Umbilical cord (tissue), 2 donors: ENCODE results near the gene RAPGEF4. TPM values are rescaled to one million over a fixed set of nuclear protein-coding genes. Genes with fewer than 3 reads are reported as not detected.
A peak's percentile ranks its signal among the peaks of the same experiment; 100 is the strongest.

Experiments used
- DNase-seq: peaks from one replicate; pipeline ENCODE4 v3.0.0-alpha.2; 2015; ENCODE audit warnings: low spot score
- total RNA-seq: library from RNA; depleted of rRNA; stranded (reverse); fragments of >200 nt; gene quantifications from one replicate; pipeline ENCODE4 v1.2.3, GENCODE V29; 2014; ENCODE audit warnings: low replicate concordance; ENCODE audit not compliant: insufficient read depth

RAPGEF4 gene
- total RNA-seq, 1 donor from 2014 or later: 19.0 TPM

DNA sequence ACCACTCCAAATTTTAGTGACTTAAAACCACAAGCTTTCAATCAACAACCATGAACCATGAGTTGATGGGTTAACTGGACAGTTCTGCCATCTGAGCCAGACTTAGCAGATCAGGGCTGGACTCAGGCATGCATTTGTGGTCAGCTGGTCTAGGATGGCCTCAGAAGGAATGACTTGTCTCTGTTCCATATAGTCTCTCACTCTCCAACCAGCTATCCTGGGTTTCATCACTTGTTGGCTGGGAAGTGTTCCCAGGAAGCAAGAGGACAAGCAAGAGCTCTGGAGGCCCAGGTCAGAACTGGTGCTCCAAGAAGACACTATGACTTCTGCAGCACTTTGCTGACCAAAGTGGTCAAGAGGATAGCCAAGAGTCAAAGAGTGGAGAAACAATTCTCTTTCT is 322.5 kb downstream of the RAPGEF4 start:
- no peak for DNase-seq

DNA sequence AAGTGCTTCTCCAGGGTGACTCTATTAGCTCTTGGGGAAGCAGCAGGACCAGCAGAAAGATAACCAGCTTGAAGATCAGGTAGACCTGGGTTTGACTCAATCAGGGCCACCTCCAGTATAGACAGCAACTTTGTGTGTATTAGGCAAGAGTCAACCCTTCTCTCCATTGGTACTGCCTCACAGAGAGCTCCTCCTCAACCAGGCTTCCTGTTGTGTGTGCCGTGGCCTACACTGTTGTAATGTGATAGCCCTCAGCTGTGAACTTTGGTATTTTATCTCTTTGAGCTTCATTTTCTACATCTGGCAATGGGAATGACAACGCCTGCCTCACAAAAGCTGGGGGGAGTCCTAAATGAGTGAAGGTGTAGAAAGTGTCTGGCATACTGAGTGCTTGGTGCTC is 323.0 kb downstream of the RAPGEF4 start:
- DNase-seq: no peak

DNA sequence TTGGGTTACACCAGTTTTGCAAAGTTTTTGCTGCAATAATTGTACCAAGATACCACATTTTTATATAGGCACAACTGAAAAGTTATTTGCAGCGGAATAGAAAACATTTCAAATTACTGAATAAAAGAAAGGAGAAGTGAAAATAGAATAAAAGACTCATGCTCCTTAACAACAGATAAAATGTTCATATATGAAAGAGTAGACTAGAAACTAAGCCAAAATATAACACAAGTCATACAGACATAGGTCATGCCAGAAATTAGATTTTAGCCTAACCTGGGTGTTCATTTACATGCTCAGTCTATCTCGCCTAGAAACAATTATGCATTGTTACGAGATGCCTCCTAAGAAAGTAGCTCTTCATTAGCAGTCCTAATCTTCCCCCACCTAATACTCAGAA is 323.6 kb downstream of the RAPGEF4 start:
- no peak for DNase-seq

DNA sequence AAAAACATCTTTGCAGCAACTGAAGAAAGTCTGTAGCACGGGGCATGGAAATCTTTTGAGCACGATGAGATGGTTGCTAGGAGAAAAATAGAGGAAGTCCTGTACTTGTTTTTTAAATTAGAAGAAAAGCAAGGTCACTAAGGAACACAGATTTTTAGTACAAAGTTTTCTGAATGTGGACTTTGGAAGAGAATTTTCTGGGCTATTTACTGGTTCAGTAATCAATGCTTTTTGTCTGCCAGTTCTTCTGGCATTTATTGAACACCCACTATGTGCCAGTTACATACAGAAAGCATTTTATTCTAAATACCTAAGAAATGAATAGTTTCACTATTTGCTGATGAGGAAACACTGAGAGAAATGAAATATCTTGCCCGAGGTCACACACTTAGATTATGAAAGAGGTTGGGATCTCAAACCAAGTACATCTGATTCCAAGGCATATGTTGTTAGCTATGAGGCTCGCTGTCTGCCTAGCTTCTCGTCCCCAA is 324.4 kb downstream of the RAPGEF4 start:
- DNase-seq: no peak

DNA sequence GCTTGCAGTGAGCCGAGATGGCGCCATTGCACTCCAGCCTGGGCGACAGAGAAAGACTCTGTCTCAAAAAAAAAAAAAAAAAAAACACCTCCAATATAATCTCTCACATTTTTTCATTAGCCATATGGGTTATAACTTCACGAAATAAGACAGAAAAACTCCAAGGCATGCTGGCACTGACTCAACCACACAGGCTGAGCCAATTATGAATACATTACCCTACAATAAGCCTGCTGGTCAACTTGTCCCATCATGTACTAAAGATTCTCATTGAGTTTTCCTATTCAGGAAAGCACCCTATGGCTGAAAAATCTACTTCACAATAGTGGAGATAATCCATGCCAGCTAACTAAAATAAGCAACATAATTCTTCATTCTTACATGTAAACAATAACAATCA is 327.2 kb downstream of the RAPGEF4 start:
- DNase-seq: no peak

DNA sequence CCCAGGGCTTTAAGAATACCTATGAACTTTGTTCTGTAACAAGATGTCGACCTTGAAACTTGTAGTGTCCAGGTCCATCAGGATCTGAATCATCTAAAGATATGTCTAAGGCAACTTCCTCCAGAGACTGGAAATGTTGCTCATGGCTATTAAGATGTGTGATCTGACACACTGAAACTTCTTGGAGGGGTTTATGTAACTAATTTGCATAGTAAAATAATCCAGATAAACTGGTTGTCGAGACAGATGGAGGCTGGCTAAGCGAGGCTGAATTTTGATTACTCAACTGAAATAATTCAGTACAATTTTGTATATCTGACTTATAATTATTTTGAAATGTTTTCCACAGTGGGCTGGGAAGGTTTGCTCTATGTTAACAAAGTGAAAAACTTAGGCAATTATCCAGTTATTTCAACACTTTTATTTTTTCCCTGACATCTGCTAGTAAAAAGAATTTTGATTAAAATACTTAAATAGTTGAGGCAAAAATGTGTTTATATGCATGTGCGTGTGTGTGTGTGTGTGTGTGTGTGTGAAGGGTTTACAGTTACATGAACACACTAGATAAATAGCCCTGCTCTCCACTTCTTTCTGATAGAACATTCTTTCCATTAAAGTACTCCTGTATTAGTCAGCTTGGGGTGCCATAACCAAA is 328.6 kb downstream of the RAPGEF4 start:
- no peak for DNase-seq

DNA sequence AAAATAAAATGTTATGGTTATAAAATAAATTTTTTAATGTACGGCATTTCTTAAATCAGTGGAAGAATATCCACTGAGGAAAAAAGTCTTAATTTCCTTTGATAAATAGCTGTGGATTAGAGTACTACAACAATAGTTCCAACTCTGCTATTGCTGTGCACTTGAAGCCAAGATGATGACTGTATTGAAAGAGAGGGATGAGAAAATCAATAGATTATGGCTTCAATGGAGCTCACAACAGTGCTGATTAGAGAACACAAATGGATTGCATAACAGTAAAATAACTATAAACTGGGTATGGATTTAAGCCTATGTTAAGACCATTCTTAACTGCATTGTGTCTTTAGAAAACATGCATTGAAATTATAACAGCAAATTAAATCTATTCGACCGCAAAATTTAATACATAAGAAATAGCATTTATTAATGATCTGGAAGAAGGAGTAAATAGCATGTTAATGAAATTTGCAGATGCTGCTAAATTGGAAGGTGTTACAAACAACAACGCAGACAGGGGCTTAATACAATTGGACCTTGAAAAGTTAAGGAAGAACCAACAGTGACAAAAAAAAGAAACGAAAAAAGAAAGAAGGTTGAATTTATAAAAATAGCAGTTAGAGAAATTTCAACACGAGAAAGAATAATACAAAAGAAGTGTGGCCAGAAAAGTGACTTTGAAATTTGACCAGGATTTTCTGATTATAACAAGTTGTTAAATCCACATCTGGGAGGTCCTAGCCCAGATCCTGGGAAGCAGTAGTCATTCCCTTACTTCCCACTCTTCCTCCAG is 331.4 kb downstream of the RAPGEF4 start:
- DNase-seq: no peak

DNA sequence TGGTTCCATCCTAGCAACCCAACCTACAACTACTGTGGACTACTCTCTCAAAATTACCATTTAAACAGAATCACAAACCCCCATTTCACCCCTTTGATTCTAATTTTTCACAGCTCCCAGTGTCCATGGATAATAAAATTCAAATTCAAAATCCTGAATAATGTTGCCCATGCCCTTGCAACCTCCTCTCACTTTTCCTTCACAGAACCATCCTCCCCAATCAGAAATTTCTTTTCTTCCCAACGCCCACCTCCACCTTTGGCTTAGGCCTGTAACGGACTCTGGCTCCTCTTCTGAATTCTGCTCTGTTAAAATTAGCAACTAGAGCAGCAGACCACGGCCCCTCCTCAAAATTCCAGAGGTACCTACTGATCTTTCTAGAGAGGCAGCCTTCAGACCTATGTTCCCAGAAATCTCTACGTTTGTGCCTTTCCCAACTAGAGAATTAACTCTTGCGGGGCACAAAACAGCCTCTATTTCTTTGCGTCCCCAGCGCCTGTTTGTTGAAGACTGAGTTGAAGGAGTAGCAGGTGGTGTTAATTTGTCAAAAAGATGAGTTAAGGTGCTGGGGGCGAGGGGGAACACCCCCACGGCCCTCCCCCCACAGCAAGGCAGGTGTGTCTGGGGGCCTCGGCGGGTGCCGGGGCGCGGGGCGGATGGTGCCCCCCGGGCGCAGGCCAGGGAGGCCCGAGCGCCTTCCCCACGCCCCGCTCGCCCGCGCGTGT is 339.6 kb downstream of the RAPGEF4 start:
- peak; percentile 36 for DNase-seq

DNA sequence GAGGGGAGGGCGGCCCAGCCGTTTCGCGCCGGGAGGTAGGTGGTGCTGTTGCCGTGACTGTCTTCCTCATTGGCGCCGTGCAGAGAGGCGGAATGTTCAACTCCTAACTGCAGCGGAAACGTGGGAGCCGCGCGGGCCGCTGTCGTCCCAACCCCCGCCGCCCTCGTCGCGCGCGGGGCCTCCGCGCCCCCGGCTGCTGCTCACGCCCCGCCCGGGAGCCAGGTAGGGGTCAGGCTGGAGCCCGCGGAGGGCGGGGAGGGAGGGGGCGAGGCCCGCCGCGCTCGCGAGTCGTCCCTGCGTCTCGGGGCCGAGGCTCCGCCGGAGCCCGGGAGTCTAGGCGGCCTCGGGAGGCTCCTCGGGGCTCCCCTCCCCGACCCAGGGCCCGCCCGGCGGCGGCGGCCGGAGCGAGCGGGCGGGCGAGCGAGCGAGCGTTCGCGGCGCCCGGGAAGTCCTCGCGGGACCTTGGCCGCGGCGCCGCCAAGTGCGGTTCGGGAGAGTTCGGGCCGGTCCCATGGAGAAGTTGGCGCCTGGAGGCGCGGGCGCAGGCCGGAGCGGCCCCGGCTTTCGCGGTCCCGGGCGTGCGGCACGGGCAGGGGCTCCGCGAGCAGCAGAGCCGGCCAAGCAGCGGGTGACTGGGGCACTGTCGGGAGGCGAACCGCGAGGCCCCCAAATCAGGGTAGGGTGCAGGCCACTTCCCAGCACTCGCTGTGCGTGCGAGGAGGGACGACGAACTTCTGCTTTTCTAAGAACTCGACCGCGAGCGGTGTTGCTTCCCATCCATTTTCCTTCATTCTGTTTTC is 340.3 kb downstream of the RAPGEF4 start, which contains the start of gene MAP3K20:
Gene MAP3K20 (plus strand): TSS at position 66 of the 800 bp plus-strand sequence. CDS start 15,186 bp downstream, outside the sequence.
- peak; percentile 80 for DNase-seq

DNA sequence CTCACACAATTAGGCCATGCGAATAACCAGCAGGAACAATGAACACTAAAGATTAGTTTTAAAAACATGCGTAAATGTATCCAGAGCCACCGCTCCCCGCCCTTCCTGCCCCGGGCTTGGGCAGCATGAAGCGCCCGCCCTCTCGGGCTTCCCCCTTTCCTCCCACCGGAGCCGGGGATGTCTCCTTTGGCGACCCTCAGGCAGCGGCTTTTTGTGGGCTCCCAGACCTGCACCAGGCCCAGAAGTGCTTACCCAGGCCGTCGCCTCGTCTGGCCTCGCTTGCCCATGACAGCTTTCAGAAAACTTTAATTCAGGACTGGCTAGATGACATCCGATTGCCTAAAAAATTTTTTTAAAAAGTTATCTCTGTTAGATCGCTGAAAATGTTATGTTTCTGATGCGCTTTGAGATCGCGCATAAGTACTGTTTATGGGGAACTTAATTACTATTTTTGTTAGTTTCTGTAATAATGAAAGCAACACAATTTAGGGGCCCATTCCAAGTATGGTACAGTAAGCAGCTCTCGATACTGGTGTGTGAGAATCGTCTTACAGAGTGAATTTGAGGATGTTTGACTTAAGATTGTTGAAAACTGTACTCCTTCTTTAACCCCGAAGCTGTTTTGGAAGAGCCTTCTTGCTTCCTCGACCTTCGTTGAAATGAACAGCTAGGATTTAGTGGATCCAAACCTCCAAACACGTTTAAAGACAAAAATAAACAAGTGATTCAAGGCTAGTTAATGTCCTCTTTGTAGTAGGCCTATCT is 341.1 kb downstream of the RAPGEF4 start:
- DNase-seq: peak; percentile 61

DNA sequence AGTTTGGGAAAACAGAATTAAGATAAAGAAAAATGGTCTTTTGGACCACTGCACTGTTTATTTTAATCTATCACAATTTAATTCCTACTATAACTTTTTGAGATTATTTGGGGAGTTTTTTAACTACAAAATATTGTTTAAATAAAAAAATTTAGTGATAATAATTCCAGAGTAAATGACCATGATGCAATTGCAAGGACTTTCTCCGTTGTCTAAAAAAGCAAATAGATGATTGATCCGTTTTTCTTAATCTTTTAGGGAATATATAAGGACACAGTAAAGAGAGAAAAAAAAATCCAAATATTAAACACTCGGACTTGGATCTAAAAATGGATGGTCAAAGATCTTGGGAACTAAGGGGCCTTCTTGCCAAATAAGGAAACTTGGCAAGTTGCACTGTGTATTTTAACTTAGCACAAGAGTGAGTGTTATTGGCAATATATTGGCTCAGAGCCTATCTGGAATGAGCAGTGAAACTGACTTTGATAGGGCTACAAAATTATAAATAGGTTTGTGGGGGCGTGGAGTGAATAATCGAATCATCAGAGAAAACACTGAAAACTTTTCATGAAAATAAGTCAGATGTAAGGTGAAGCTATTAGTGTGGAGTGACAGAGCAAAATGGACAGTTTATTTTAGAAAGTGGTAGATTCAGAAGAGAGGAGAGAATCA is 342.0 kb downstream of the RAPGEF4 start:
- DNase-seq: no peak

DNA sequence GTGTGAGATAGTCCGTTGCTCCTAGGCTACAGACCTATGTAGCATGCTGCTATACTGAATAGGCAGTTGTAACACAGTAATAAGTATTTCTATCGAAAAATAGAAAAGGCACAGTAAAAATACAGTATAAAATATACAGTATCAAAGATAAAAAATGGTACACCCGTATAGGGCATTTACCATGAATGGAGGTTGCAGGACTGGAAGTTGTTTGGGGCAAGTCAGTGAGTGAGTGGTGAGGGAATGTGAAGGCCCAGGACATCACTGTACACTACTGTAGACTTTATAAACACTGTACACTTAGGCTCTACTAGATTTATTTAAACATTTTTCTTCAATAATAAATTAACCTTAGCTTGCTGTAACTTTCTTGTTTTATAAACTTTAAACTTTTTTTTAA is 343.5 kb downstream of the RAPGEF4 start:
- no peak for DNase-seq

DNA sequence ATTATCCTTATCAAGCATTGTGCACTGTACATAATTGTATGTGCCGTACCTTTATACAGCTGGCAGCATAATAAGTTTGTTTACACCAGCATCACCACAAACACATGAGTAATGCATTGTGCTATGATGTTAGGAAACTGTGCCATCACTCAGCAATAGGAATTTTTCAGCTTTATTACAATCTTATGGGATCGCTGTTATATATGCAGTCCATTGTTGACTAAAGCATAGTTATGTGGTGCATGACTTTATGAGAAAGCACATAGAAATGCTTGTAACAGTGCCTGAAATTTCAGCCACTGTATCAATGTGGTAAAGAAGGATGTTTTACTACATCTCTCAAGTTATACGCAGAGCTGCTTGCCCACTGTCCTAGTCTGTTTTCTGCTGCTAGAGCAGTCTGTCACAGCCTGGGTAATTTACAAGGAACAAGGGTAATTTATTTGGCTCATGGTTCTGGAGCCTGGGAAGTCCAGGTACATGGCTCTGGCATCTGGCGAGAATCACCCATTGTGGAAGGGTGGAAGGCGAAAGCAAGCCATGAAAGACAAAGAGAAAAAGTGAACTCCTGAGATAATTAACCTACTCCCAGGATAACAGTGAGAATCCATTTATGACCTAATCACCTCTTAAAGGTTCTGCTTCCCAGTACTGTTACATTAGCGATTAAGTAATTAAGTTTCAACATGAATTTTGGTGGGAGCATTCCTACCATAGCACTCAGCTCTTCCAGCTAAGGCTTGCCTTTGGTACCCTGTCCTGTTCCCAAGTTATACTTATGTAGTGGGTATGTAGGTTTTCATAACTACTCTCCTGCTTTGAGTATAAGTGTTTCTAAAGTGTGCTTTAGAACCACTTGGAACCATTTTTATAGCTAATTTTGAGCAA is 344.6 kb downstream of the RAPGEF4 start:
- DNase-seq: no peak

DNA sequence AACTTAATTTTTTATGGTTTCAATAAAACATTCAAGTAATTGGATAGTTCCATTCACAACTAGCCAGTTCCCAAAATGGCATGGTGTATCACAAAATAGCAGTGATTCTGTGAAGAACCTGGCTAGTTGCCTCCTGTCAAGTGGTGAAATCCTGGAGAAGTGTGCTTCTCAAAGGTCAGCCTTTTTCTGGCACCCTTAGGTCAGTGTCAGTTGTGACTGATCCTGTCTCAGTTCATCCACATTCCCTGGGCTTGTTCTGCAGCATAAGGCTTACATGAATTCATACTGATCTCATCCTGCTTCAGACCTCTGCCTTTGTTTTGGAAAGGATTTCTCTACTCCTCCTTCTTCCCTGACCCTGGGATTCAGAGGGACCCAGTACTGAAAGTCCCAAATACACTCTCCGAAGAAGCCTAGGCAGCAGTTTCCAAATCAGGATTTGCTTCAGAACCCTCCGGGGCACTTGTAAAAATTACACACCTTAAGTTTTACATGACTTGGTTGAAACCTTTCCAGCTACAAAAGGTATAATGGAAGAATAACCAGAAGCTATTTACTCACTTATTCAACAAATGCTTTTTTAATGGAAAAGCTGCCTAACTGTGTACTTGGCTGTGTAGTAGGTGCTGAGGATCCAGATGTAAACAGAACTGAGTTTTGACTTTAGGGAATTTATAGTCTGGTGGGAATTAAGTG is 351.0 kb downstream of the RAPGEF4 start:
- no peak for DNase-seq

DNA sequence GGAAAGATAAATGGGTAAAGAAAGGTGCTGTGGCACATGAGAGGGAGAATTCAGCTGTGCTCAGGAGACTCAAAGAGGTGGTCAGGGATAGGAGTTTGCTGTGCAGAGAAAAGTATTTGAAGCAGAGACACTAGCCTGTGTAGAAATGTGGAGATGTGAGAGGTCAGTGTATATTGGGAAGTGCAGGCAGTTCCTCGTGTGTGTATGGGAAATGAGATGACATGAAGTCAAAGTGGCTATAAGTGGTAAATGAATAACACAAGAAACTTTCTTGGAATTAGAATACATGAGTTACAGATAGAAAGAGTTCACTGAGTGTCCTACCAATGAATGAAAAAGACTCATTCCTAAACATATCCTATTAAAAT is 351.6 kb downstream of the RAPGEF4 start:
- no peak for DNase-seq

DNA sequence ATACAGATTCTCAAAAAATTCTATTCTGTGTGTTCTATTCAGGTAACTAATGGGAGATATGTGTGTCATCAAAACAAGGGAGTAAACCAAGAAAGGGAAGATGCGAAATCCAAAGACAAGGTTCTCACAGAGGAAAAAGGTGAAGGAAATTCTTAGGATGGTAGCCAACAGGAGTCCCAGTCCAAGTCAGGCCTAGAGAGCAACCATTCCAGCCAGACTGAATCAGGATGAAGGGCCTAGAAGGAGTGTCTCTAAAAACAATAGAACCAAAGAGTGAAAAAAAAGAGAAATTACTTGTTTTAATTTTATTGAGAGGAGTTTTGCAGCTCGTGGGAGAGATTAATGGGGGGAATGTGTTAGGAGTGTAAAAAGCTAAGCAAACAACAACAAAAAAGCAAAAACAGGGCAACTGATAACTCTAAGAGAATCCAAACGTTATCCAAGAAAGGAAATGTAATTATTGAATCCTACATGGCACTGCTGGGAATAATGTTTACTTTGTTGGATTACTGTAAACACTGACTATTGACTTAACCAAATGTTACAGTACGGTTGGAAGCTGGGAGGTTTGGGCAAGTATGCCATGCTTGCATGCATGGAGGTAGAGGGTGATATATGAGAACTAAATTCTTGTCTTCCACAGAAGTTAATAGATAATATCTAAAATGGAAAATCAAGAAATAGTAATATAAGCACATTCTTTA is 352.3 kb downstream of the RAPGEF4 start:
- DNase-seq: no peak

DNA sequence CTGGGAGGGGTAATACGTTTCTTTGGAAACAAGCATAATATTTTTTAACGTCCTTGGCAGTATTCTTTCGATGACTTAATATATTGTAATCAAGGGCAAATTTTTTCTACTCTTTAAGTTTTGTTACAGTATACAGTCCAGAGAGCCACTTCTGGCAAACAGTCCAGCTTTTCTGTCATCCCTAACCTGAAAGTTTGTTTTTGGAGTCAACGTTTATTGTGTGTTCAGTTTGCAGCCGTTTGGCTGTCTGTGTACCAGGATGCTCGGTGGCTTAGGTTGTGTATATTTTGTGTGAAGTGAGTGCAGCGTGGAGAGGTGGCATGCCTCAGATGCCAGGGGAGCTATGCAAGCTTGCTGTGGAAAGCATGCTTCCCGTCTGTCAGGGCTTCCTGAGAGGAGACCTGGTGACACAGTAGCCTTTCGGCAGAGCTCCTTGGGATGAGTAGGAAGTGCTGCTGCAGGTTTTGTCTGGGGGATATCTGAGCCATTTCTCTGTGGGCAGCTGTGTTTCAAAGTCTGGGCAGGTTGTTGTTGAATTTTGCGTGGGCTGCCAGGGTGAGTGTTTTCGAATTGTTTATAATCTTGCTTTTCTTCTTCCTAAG is 354.7 kb downstream of the RAPGEF4 start:
- DNase-seq: no peak
